DMS153 treated with DMSO at 0.1 percent for 48 hours (cell line): ENCODE measurements around the gene C11orf91.
"Not testable (repeated sequence)": the region's sequence is repeated elsewhere in the genome, so short reads cannot be mapped to it uniquely, and the experiment has no call there.

Source experiments
- DNase-seq: peaks from one replicate; lab custom pipeline; 2025; ENCODE audit not compliant: unreplicated experiment; lab: John Stamatoyannopoulos, UW

The C11orf91 gene

GRCh38 chr11:33700502-33701271 lies at the start of gene C11orf91:
C11orf91 (minus strand) TSS chr11:33700826; CDS start chr11:33700740, 86 bp downstream.
- peak; percentile 88 for DNase-seq

DNA sequence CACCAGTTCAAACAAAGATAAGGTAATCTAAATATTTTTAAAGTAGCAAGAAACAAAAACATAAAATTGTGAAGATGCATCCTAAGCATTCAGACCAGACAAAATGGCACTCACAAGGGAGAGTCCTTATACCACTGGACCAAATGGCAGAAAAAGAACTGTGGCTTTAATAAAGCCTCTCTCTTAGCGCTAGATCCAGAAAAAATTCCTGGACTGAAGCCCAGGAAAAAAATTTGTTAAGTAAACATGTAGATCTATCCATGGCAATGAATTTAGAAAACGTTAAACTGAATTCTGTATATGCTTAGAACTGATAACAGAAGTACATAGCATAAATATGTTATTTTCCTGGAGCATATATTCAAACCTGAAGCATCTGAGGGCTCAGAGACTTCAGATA lies 47.4 kb upstream of the C11orf91 start:
- DNase-seq, result no peak

DNA sequence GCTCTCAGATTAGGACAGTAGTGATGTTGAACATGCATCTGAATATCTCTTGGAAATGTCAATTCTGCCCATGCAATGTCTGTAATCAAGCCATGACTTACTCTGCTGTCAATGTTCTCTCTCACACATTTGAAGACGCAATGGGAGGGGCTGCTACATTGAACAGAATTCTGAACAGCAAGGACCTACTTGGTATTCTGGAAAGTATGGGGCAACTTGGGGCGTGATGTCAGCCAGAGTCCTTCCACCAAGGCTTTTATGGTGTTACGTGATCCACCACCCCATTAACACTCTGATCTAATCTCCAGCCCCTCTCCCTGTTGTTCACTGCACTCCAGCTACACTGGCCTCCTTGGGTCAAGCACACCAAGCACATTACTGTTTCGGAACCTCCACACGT lies 42.7 kb upstream of the C11orf91 start:
- no peak for DNase-seq

GRCh38 chr11:33742249-33742851 lies 41.7 kb upstream of the C11orf91 start:
- DNase-seq, result peak; percentile 20

GRCh38 chr11:33741806-33742205 lies 41.2 kb upstream of the C11orf91 start:
- DNase-seq, result no peak

DNA sequence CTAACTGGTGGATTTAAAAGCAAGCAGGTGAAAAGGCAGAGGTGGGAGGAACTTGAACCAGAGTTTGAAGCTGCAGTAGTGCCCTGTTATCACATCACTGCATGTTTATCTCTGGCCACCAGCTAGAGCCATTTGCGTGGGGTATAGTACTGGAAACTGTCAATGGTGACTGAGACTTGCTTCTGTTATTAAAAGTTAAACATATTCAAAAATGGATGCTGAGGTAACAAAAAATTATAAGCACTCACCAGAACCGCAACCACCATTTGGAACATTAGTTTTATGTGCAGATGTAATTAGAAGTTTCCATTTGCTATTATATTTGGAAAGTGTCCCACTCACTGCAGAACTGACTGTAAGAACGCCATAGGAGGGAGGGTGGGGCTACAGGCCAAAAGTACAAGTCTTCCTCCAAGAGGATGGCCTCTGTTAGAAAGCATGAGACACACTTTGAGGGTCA lies 36.8 kb upstream of the C11orf91 start:
- DNase-seq, result no peak

GRCh38 chr11:33736148-33736812 lies 35.7 kb upstream of the C11orf91 start, which contains the start of gene CD59:
CD59 (minus strand) TSS chr11:33736423; CDS start chr11:33722445, 13,978 bp downstream.
- DNase-seq, result peak; percentile 76

- DNase-seq, result no peak
Observed at GRCh38 chr11:33735271-33736147, 34.9 kb upstream of the C11orf91 start.

GRCh38 chr11:33734441-33735270 lies 34.0 kb upstream of the C11orf91 start:
- DNase-seq, result peak; percentile 25

GRCh38 chr11:33733980-33734379 lies 33.4 kb upstream of the C11orf91 start:
- peak; percentile 72 for DNase-seq

DNA sequence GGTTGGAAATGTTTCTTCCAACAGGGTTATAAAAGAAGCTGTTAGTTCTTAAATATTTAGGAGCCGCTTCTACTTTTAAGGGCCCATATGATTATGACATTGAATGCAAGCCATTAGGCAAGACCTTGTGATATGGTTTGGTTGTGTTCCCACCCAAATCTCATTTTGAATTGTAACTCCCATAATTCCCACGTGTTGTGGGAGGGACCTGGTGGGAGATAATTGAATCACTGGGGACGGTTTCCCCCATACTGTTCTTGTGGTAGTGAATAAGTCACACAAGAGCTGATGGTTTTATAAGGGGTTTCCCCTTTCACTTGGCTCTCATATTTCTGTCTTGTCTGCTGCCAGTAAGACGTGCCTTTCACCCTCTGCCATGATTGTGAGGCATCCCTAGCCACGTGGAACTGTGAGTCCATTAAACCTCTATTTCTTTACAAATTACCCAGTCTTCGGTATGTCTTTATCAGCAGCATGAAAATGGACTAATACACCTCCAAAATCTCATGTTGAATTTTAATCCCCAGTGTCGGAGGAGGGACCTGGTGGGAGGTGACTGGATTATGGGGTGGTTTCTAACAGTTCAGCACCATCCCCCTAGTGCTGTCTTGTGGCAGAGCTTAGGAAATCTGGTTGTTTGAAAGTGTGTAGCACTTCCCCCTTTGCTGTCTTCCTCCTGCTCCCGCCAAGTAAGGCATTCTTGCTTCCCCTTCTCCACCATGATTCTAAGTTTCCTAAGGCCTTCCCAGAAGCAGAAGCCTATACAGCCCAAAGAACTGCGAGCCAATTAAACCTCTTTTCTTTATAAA lies 31.3 kb upstream of the C11orf91 start:
- DNase-seq, result no peak

GRCh38 chr11:33730716-33731115 lies 30.1 kb upstream of the C11orf91 start:
- no peak for DNase-seq

- DNase-seq, result not testable (repeated sequence)
Observed at GRCh38 chr11:33729072-33729664, 28.5 kb upstream of the C11orf91 start.

GRCh38 chr11:33727539-33727938 lies 26.9 kb upstream of the C11orf91 start:
- DNase-seq, result not testable (repeated sequence)

- no peak for DNase-seq
Observed at GRCh38 chr11:33725496-33725895, 24.9 kb upstream of the C11orf91 start.

DNA sequence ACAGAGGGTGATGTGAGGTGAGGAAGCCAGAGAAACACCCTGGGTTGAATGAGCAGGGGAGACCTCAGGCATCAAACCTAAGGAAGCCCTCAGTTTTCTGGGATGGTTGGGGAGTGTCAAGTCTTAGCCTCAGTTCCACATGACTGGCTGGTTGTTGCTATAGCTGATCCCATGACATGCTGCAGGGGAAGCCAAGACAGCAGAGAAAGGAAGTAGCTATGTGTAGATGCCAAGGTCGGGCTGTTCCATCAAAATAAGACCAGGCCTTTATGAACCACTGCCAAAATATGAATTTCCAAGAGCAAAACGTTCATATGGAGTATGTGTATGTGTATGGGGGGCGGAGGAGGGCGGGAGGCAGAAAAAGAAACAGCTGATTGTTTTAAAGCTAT lies 24.0 kb upstream of the C11orf91 start:
- DNase-seq, result no peak

DNA sequence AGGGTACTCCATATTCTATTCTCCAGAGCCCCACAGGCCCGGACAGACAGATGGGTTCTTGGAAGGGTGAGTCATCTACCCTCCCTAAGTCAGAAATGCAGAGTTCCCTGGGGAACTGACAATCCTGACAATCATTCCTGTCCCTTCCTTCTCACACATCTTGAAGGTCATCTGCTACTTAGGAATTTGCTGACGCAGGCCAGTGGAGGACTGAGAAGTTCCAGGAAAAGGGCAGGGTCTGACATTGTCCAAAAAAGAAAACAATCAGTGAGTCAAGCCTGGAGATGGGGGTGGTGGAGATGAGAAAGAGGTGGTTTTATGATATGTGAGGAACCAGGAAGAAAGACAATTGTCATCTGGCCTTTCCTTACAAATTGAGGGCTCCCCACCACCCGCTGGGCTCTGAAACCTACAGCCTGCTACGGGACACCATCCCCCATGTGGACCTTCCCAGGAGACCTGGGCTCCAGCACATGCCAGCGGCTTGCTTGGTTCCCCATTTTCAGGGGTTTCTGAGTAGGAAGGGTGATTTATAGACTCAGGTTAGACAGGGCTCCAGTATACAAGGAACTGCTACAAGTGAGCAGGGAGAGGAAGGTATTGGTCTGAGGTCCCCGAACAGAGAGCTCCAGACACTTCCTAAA lies 22.7 kb upstream of the C11orf91 start:
- DNase-seq, result no peak

- no peak for DNase-seq
Observed at GRCh38 chr11:33722590-33723234, 22.1 kb upstream of the C11orf91 start.
